Testis (tissue), 2 donors: Measurements from ENCODE around the gene KCNG1.
"Not testable (repeated sequence)": the region's sequence is repeated elsewhere in the genome, so short reads cannot be mapped to it uniquely, and the experiment has no call there.

Experiments used
- POLR2A ChIP-seq: fragments of 450-650 bp; IDR thresholded peaks from one replicate; pipeline ENCODE4 v1.6.1; 2017; ENCODE audit warnings: antibody characterized with exemption, mild to moderate bottlenecking, moderate library complexity
- TF ChIP-seq, protein P1 (sequence below), 3 experiments: fragments of 450-650 bp in 2 of 3; fragments of 200-600 bp in 1 of 3; sonication (generic) in 1 of 3; IDR thresholded peaks; one replicate each; pipeline ENCODE4 v1.5.1; 2016 to 2019; ENCODE audit warnings: antibody characterized with exemption in 3 of 3, mild to moderate bottlenecking in 2 of 3, moderate library complexity in 1 of 3

DNA sequence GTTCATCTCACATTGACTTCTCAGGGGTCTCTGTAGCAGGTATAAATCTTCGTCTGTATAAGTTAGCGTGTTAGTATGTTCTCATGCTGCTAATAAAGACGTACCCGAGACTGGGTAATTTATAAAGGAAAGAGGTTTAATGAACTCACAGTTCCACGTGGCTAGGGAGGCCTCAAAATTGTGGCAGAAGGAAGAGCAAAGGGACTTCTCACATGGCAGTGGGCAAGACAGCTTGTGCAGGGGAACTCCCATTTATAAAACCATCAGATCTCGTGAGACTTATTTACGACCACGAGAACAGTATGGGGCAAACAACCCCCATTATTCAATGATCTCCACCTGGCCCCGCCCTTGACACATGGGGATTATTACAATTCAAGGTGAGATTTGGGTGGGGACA lies 22.6 kb upstream of the KCNG1 start:
- not testable (repeated sequence) for TF ChIP-seq POLR2A
- TF ChIP-seq, protein P1, sequence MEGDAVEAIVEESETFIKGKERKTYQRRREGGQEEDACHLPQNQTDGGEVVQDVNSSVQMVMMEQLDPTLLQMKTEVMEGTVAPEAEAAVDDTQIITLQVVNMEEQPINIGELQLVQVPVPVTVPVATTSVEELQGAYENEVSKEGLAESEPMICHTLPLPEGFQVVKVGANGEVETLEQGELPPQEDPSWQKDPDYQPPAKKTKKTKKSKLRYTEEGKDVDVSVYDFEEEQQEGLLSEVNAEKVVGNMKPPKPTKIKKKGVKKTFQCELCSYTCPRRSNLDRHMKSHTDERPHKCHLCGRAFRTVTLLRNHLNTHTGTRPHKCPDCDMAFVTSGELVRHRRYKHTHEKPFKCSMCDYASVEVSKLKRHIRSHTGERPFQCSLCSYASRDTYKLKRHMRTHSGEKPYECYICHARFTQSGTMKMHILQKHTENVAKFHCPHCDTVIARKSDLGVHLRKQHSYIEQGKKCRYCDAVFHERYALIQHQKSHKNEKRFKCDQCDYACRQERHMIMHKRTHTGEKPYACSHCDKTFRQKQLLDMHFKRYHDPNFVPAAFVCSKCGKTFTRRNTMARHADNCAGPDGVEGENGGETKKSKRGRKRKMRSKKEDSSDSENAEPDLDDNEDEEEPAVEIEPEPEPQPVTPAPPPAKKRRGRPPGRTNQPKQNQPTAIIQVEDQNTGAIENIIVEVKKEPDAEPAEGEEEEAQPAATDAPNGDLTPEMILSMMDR (IDR thresholded peaks at IDR 0.05): not testable (repeated sequence)
